ENCODE measurements around the gene PSMB8. TPM values are rescaled to one million over a fixed set of nuclear protein-coding genes. Genes with fewer than 3 reads are reported as not detected.

The PSMB8 gene
- total and polyA plus RNA-seq, 8 donors, result 7.4 to 40.2 (median 20.5) TPM

DNA sequence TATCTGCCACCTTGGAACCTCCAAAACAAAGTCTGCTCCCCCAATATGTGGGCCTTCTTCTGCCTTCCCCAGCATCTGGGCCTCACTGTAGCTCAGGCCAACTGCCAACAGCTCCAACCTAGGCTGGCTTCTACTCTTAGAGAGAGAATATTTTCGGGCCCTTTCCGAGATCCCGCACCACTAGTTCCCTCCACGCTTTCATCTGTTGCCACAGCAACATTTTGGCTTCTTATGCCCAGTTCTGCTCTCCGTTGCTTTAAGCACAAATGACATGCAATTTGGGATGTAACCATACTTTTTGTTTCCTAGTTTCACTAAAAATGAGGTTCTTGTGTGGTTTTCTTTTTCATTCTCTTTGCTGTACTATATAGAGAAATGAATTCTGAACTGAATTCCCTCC is 43.8 kb upstream of the PSMB8 start:
- no peak for DNase-seq
- Histone ChIP-seq H3K27me3 (no peaks in the 10 kb centered on the region), H3K4me1 (peaks cover 0 to 5% (median 0%) of the 10 kb centered on the region in 3 donors), H3K36me3 (no peaks in the 10 kb centered on the region), H3K4me3 (no peak overlapping the region), H3K27ac (no peak overlapping the region), H3K9me3 (no peaks in the 10 kb centered on the region)
- no peak for FAIRE-seq
- TF ChIP-seq, protein P1, sequence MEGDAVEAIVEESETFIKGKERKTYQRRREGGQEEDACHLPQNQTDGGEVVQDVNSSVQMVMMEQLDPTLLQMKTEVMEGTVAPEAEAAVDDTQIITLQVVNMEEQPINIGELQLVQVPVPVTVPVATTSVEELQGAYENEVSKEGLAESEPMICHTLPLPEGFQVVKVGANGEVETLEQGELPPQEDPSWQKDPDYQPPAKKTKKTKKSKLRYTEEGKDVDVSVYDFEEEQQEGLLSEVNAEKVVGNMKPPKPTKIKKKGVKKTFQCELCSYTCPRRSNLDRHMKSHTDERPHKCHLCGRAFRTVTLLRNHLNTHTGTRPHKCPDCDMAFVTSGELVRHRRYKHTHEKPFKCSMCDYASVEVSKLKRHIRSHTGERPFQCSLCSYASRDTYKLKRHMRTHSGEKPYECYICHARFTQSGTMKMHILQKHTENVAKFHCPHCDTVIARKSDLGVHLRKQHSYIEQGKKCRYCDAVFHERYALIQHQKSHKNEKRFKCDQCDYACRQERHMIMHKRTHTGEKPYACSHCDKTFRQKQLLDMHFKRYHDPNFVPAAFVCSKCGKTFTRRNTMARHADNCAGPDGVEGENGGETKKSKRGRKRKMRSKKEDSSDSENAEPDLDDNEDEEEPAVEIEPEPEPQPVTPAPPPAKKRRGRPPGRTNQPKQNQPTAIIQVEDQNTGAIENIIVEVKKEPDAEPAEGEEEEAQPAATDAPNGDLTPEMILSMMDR (IDR thresholded peaks at IDR 0.05), result no peak
- WGBS, 2 donors, result 84 to 91% methylated on average over 5 of the region's 5 CpGs
- intact Hi-C loops (cut with DNase I), result loop anchor here in 2 of 3 donors (5.0 kb wide), 2 partner anchors 60 to 90 kb away; no protein-coding TSS in a partner anchor
- no peak for ATAC-seq

DNA sequence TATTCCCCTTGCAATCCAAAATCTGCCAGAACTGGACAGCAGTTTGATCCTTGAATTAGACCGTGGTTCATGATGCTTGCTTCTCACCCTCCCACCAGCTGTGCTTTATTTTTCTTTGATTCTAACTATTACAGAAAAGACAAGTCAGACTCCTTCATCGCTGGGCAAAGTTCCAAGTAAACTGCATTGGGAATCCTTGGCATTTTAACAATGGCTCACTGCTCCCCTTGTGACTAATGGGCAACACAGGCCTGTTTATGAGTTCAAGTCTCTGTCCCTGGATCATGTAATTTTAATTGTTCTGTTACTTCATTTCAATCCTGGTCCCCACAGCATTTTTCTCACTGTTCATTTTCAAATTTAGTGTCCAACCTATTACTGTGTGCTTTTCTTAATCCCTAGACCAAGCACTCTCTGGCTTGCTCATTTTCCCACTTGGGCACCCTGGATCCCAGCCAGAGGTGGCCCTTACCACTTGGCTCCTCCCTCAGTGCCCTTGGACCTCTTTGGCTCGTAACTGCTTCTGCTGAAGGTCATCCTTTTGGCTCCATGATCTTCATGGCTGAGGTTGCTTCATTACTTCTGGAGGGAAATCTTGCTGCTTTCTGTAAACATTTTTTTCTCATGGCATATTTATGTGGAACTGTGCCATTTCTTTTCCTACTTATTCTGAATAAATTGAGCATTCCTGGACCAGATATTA is 43.0 kb upstream of the PSMB8 start:
- ATAC-seq, result peak in 3 of 4 donors; percentile 30 to 61 (median 49)
- intact Hi-C loops (cut with DNase I), result loop anchor here in 2 of 3 donors (5.0 kb wide), 2 partner anchors 60 to 90 kb away; no protein-coding TSS in a partner anchor
- TF ChIP-seq, protein P1 (IDR thresholded peaks at IDR 0.05), result no peak
- no peak overlapping the region for H3K4me3 ChIP-seq
- DNase-seq, result peak in 4 of 6 donors; percentile 23 to 49 (median 32)
- no peaks in the 10 kb centered on the region for H3K27me3 ChIP-seq
- 34 to 44% methylated on average over 3 of the region's 3 CpGs for WGBS, 2 donors
- no peaks in the 10 kb centered on the region for H3K9me3 ChIP-seq
- no peaks in the 10 kb centered on the region for H3K36me3 ChIP-seq
- no peak overlapping the region for H3K27ac ChIP-seq
- H3K4me1 ChIP-seq, result peaks cover 0 to 5% (median 0%) of the 10 kb centered on the region in 3 donors
- FAIRE-seq, result no peak

DNA sequence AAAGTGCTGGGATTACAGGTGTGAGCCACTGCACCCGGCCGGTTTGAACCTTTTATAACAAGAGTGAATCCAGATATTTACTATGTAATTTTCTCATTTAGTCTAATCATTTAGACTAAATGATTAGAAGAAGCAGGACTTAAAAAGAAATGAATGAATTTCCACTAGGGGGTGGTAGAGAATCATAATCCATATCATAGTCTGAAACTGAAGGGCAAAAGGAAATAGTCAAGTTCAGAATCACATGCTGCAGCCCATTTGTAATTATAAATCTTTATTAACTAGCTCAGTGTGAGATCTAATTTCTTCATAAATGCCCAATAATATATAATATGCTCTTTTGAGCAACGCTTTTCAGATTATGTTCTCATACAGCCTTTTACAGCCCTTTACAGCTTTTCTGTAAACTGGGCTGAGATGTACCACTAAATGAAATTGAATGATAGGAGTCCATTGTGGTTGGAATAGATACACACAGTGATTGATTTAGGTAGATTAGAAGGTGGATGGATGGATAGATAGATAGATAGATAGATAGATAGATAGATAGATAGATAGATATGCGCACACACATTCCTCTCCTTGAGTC is 41.9 kb upstream of the PSMB8 start:
- Histone ChIP-seq H3K36me3 (no peaks in the 10 kb centered on the region), H3K27ac (no peak overlapping the region), H3K9me3 (no peaks in the 10 kb centered on the region), H3K27me3 (no peaks in the 10 kb centered on the region), H3K4me1 (peaks cover 0 to 5% (median 0%) of the 10 kb centered on the region in 3 donors), H3K4me3 (no peak overlapping the region)
- FAIRE-seq (peak; percentile 93), ATAC-seq (peak; percentile 73 to 91 (median 86)), DNase-seq (no peak)
- intact Hi-C loops (cut with DNase I), result loop anchor here in 2 of 3 donors (5.0 kb wide), 2 partner anchors 62 to 92 kb away; no protein-coding TSS in a partner anchor
- TF ChIP-seq, protein P1 (IDR thresholded peaks at IDR 0.05), result peak; percentile 12 to 51 (median 33)
- 27 to 28% methylated on average over 4 of the region's 4 CpGs for WGBS, 2 donors

DNA sequence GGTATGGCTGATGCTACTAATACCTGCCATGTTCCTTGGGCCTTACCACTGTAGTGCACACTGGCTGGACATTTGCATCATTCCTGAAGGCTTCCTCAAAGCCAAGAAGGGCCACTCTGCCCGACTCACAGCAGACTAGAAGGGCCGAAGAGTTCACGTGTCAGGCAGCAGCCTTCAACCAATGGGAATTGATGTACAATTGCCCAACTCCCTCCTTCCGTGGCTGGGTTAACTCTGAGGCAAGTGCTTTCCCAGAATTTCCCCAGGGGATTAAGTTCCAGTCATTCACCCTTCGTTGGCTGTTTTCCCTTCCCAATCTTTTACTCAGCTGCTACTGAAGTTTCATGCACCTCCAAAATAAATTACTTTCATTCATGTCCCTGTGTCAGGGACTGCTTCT is 39.9 kb upstream of the PSMB8 start:
- ATAC-seq (peak in 3 of 4 donors; percentile 30 to 65 (median 33)), FAIRE-seq (no peak), DNase-seq (no peak)
- H3K9me3 ChIP-seq, result no peaks in the 10 kb centered on the region
- H3K4me1 ChIP-seq, result peaks cover 0 to 5% (median 0%) of the 10 kb centered on the region in 3 donors
- peaks cover 0 to 6% (median 0%) of the 10 kb centered on the region in 4 donors for H3K27me3 ChIP-seq
- no peaks in the 10 kb centered on the region for H3K36me3 ChIP-seq
- intact Hi-C loops (cut with DNase I), result loop anchor here in 1 of 3 donors (5.0 kb wide), 1 partner anchor 104 kb away; no protein-coding TSS in a partner anchor
- WGBS, 2 donors, result 34 to 35% methylated on average over 5 of the region's 5 CpGs
- TF ChIP-seq, protein P1 (IDR thresholded peaks at IDR 0.05), result no peak
- H3K4me3 ChIP-seq, result no peak overlapping the region
- no peak overlapping the region for H3K27ac ChIP-seq
